Astrocyte of the hippocampus (primary cell): ENCODE results near the gene RAB3IP.
A peak's percentile ranks its signal among the peaks of the same experiment; 100 is the strongest.
"Not testable (repeated sequence)": the region's sequence is repeated elsewhere in the genome, so short reads cannot be mapped to it uniquely, and the experiment has no call there.

Experiments
- DNase-seq: peaks from one replicate; pipeline ENCODE4 v3.0.0; 2011; ENCODE audit warnings: low read depth, low spot score

RAB3IP gene

DNA sequence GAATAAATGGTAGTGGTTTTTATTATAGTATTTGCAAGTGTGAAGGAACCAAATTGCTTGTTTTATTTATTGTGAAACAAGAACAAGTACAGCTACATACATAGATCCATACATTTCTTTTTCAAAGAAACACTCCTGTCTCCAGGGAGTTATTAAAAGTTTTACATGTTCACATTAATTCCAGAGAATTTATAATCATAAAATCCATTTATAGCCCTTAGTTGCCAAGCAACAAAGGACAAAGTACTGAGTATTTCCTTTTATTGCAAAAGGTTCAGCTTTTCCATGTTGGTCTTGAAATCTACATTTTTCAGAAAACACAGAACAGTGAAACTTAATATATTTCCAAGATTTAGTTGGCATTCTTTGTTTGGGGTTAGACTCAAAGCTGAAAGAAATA lies 95.9 kb downstream of the RAB3IP start:
- DNase-seq = no peak

DNA sequence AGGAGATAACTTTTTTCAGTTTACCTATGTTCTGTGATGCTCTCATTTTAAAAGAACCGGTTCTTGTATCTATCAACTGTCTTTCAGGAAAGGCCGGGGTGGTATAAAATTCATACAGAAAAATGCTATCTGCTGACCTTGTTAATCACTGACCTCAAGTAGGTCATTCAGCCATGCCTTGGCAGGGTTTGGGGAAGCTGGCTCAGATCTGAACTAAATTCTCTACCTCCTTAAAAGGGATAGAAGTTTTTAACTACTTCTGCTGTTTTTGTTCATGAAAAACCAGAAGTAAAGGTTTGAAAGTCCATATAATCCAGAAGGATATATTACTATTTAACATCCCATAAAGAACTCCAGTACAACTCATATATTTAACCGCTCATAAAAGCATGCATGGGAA lies 96.4 kb downstream of the RAB3IP start:
- no peak for DNase-seq

DNA sequence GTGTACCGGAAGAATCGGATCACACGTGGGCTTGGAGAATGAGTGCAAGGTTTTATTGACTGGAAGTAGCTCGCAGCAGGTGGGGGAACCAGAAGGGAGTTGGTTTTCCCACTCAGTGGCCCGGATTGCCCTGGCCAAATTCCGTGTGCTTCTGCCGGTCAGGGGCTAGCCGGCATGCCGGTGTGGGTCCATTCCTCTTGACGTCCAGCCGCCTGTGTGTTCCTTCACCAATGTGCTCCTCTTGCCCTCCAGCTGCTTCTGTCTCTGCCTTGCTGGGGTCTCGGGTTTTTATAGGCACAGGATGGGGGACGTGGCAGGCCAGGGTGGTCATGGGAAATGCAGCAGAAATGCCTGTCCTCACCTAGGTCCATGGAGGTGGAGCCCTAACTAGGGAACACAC lies 97.4 kb downstream of the RAB3IP start:
- no peak for DNase-seq

DNA sequence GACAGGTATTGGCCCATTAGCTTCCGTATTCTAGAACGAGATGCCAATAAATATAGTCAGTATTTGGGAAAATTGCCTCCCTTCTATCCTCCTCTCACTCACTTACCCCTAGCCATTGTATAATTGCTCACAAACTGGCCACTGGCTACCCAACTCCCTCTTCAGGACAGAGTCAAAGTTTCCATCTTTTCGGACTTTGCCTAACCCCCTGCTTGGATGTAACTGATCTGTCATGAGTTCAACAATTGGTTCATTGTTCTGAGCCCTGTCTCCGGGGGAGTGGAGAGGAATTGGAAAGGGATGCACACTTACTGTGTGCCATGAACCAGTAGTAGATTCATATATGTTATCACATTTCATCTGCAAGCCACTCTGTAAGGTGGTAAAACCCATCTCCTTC lies 98.5 kb downstream of the RAB3IP start:
- DNase-seq = no peak

DNA sequence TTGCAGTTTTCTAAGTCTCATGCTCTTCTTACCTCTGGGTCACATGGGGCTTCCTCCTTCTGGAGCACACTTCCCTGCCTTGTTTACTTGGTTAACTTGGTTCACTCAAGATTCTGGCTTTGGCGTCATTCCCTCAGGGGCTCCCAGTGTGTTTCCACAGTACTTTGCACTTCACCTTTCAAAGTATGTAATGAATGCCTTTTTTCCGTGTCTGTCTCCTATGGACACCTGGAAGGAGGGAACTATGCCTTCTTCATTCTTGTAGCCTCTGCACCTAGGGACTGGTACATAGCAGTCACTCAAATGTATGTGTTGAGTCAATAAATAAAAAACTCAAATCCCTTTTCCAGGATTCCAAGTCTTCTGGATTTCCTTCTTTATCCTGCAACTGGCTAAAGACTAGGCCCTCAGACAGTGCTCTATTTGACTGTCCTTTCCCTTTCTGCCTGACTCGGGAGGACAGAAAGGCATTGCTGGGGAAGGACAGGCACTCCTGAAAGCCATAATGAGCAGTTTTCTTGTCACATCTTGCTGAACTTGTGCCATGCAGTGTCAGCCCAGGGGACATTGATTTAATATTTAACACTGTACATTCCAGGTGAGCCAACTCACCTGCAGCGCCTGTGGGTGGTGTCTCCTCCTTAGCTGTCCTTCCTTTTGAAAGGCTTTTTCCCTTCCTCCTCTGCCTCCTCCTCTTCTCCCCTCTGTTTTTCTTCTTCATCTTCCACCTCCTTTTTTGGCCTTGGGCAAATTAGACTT lies 99.2 kb downstream of the RAB3IP start:
- DNase-seq = no peak

DNA sequence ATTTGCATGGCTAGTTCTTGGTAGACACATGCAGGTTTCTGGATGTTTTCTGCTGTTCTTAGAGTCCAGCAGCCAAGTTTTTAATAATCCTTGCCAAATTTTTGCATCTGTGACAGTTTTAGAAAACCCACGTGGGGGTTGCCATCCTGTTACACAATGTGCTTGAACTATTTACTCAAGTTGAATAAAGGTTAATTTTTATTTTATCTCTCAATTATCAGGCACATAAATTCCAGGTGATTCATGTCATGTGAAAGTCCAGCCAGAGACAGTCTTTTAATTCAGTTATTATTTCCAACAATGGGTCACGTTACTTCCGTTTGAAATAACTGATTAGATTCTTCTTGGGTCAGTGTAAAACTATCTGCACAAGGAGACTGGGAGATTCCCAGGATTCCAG lies 102.1 kb downstream of the RAB3IP start:
- no peak for DNase-seq

DNA sequence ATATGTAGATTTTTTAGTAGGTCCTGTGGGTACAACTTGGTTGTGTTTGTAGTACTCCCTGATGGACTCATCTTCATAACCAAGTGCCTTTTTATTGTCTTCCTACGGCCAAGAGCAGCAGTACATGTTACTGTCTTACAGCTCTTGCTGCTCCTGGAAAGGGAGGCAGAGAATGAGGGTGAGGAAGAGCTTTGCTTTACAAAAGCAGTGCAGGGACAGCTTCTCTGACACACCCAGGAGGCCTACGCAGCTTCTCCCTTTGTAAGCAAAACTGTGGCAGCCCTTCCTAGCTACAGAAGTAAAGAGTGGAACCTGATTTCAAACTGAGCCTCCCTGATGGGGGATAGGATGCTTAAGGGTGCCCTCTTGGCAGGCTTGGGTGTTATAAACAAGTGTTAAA lies 104.9 kb downstream of the RAB3IP start:
- no peak for DNase-seq

DNA sequence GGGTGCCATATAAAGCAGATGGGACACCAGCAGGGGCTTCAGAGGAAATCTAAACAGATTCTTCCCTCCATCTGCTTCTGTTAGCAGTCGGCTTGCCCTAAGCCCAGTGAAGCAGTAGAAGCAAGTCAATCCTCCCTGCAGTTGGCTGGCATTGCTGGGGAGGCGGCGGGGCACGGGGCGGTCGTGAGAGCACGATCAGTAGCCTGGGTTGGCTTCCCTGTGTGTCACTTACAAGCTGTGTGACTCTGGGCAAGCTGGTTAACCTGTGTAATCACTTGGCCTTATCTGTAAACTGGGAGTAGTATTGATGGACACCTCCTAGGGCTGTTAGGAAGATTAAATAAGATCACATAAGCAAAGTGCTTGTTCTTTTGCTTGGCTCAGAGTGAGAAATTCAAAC lies 105.8 kb downstream of the RAB3IP start:
- DNase-seq = no peak

DNA sequence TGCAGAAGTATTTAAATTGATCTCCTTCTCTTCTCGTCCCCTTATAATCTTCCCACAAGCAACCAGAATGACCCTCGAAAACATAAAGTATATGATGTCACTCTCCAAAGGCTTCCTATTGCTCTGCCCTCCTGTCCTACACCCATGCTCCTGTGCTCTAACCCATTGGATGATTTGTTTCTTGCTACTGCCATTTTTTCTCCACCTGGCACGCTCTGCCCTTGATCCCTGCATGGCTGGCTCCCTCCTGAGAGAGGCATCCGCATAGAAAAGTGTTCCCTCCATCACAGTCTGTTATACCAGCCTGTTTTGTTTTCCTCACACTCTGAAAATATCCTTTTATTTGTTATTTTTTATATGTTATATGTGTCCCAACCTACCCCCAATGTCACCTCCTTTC lies 106.2 kb downstream of the RAB3IP start:
- DNase-seq = no peak

DNA sequence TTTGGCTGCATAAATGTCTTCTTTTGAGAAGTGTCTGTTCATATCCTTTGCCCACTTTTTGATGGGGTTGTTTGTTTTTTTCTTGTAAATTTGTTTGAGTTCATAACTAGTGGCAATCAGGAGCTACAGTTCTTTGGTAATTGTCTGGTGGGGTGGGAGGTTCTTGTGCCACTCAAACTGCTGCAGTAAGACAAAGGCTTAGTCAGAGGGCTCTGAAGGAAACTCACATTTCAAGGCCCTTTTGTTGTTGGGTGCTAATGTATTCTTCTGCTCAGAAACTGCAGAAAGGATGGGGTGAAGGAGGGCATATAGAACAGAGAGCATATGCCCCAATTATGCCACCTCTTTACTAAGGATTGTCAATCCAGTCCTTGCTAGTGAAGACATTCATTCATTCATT lies 108.3 kb downstream of the RAB3IP start:
- DNase-seq = no peak

DNA sequence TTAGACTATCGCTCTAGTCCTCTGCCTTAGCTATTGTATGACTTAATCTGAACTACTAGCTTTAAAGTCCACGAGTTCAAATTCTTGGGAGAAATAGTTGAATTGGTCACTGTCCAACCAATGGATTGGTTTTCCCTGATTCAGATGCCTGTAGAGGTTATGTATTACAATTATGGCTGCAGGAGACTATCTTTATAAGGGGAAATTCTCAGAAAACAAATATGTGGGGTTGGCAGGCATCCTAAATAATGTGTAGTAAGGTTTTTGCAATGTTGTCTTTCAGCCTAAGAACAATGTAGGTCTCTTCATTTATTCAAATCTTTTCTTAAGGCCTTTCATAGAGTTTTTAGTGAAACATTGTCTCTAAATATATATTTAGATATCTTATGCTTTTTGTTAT lies 113.3 kb downstream of the RAB3IP start:
- DNase-seq = peak; percentile 37

DNA sequence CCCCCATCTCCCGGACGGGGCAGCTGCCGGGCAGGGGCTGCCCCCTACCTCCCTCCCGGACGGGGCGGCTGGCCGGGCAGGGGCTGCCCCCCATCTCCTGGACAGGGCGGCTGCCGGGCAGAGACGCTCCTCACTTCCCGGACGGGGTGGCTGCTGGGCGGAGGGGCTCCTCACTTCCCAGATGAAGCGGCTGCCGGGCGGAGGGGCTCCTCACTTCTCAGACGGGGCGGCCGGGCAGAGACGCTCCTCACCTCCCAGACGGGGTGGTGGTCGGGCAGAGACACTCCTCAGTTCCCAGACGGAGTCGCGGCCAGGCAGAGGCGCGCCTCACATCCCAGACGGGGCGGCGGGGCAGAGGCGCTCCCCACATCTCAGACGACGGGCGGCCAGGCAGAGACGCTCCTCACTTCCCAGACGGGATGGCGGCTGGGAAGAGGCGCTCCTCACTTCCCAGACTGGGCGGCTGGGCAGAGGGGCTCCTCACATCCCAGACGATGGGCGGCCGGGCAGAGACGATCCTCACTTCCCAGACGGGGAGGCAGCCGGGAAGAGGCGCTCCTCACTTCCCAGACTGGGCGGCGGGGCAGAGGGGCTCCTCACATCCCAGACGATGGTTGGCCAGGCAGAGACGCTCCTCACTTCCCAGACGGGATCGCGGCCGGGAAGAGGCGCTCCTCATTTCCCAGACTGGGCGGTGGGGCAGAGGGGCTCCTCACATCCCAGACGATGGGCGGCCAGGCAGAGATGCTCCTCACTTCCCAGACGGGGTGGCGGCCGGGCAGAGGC lies 114.7 kb downstream of the RAB3IP start:
- DNase-seq = not testable (repeated sequence)

DNA sequence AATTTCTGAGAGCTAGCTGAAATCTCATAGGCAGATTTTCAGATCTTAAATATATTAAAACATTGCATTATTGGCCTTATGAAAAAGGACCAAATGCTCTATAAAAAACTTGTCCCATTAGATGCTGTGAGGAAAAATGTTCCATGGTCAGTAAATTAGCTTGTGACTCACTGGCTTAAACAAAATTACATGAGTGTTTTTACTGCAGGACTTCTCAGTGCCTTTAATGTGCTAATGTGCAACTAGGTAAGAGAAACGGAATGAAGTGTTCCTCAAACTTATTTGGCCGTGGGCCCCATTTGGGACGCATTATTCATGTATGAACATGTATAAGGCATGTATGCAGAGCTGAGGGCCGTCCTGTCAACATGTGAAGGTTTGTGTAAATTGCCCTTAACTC lies 128.0 kb downstream of the RAB3IP start:
- DNase-seq = no peak

DNA sequence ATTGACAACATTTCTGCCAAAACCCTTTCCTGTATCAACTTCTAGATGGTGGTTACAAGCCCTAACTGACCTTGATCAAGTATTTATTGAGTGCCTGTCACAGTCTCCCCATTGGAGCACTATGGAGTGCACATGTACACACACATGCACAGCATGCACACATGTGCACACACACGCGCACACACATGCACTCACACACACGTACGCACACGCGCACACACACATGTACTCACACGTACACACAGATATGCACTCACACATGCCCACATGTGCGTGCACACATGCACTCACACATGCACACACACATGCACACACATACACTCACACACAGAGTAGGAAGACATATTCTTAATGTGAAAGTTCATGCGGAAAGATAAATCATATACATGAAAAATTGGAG lies 130.0 kb downstream of the RAB3IP start:
- DNase-seq = no peak

DNA sequence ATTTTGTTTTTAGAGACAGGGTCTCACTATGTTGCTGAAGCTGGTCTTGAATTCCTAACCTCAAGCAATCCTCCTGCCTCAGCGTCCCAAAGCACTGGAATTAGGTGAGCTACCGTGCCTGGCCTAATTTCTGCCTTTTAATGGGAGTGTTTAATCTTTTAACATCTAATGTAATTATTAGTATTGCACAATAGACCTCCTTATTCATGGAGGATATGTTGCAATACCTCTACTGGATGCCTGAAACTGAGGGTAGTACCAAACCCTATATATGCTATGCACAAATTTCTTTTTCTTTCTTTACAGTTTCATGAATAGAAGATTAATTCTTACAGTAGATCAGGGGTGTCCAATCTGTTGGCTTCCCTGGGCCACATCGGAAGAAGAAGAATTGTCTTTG lies 134.1 kb downstream of the RAB3IP start:
- DNase-seq = no peak
